Heart left ventricle (tissue), 16 donors: ENCODE measurements around the gene CCS. TPM values are rescaled to one million over a fixed set of nuclear protein-coding genes. Genes with fewer than 3 reads are reported as not detected.

Experiments used
- ATAC-seq, 4 donors: fragments of 200-7000 bp; cut with Tn5 transposase; one replicate each; pipeline ENCODE4 v1.9.1; 2020 to 2022; ENCODE audit warnings: moderate library complexity in 4 of 4, mild to moderate bottlenecking in 3 of 4, moderate number of reproducible peaks in 1 of 4
- DNase-seq, 5 donors: peaks; one replicate each; pipeline ENCODE4 v3.0.0-alpha.2; 2020
- H3K27ac ChIP-seq, 12 donors: fragments of 200-600 bp; sonication (generic) in 4 of 12; one replicate each; pipeline versions ENCODE4 v1.5.0 to v1.8.0; 2016 to 2022; ENCODE audit warnings: mild to moderate bottlenecking in 2 of 12
- H3K27me3 ChIP-seq, 9 donors: fragments of 200-600 bp; sonication (generic) in 2 of 9; one replicate each; pipeline versions ENCODE4 v1.5.1 to v1.8.0; 2016 to 2022; ENCODE audit warnings: mild to moderate bottlenecking in 3 of 9
- H3K36me3 ChIP-seq, 9 donors: fragments of 200-600 bp; sonication (generic) in 2 of 9; one replicate each; pipeline versions ENCODE4 v1.5.0 to v1.8.0; 2018 to 2022; ENCODE audit warnings: mild to moderate bottlenecking in 2 of 9
- H3K4me1 ChIP-seq, 12 donors: fragments of 200-600 bp; sonication (generic) in 4 of 12; one replicate each; pipeline versions ENCODE4 v1.5.0 to v1.8.0; 2016 to 2022; ENCODE audit warnings: mild to moderate bottlenecking in 3 of 12
- H3K4me3 ChIP-seq, 12 donors: fragments of 200-600 bp; sonication (generic) in 4 of 12; one replicate each; pipeline versions ENCODE4 v1.5.0 to v1.8.0; 2017 to 2022; ENCODE audit warnings: mild to moderate bottlenecking in 9 of 12, moderate library complexity in 4 of 12
- H3K9me3 ChIP-seq, 12 donors: fragments of 200-600 bp; sonication (generic) in 4 of 12; one replicate each; pipeline versions ENCODE4 v1.5.0 to v1.8.0; 2016 to 2022; ENCODE audit warnings: mild to moderate bottlenecking in 1 of 12
- POLR2A ChIP-seq, 2 donors: fragments of 450-650 bp; IDR thresholded peaks; one replicate each; pipeline ENCODE4 v1.6.1; 2017; ENCODE audit warnings: antibody characterized with exemption in 2 of 2, mild to moderate bottlenecking in 2 of 2, moderate library complexity in 2 of 2
- WGBS, 4 donors: extraction: QIAGEN DNeasy Blood & Tissue Kit in 2 of 4; methylation state at CpG; one replicate each; pipeline versions ENCODE4 v1.1.5 to v1.1.7; 2013 to 2018; 5-methylcytosine and 5-hydroxymethylcytosine counted together
- intact Hi-C, 10 donors: fragments of 100-400 bp; cut with DNase I; formaldehyde crosslinking; loops; one replicate each; pipeline versions ENCODE4 v1.11.1 to v1.14.2; 2022
- polyA plus RNA-seq, 2 donors: library from polyadenylated mRNA; stranded (reverse); fragments of 200-250 nt; gene quantifications; one replicate each; pipeline ENCODE4 v1.2.3, GENCODE V29; 2013
- total RNA-seq, 9 donors: library from RNA; depleted of rRNA in 2 of 9; stranded (reverse); fragments of >200 nt in 2 of 9; fragmentation: NEBNext Ultra II Directional in 3 of 9; extraction: Animal tissue kit (Norgen Biotek cat#: 25700) in 3 of 9; gene quantifications; one replicate each; pipeline versions ENCODE4 v1.1.0 to v1.2.4, GENCODE V29; 2016 to 2023
- TF ChIP-seq, protein P1 (sequence below), 12 donors: fragments of 200-600 bp; sonication (generic) in 4 of 12; IDR thresholded peaks; one replicate each; pipeline versions ENCODE4 v1.5.0 to v1.8.0; 2018 to 2022; ENCODE audit warnings: antibody characterized with exemption in 12 of 12, mild to moderate bottlenecking in 5 of 12
- donor health status: ischemic (EF 13 %, LVEDD 7.1; RV severe dilation, severe dysfunction).
- donor health status: healthy with polysubstance abuse.
- donor health status: DM: no; HTN: yes; CAD: no.
- donor health status: DM: no; HTN: no; CAD: no.
- donor health status: ischemic (EF 25% LVEDD 6.9; RV normal size, moderate dysfunction).
- donor health status: ischemic (EF 25% LVEDD 5.7; RV mildly dilated, moderate dysfunction).
- donor health status: healthy.
- donor health status: DM: yes; HTN: yes; CAD: no.
- donor health status: ischemic (EF 35%, LVEDD 5.7; RV mildly dilated, moderate dysfunction).
- donor health status: nonischemic (EF 11% LVEDD 7.7; RV severe dilation, severe dysfunction).
- donor health status: DM: yes; HTN: yes; CAD: no.
- donor health status: PGD.
- donor health status: ischemic (EF 29% LVEDD 5.4; RV normal size, mild dysfunction).
- donor health status: nonischemic (EF 23%, LVEDD 6.1; RV moderate dilation, normal function).

CCS gene
- total and polyA plus RNA-seq, 11 donors: 13.9 to 41.1 (median 20.1) TPM

DNA sequence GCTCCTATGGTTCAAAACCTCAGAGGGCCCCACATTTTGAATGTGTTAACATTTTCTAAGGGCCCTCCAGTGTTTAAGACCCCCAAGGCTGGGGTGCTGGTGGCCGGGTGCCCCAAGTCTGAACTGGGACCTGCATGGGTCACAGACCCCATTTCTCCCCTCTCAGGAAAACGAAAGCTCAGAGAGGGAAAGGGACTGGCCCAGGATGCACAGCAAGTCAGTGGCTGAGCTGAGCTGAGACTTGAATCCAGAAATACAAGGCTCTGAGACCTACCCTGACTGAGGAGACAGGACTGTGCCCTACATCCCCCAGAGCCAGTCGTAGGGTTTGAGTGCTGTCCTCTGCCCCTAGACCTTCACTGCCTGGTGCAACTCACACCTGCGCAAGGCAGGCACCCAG is 42.1 kb upstream of the CCS start:
- H3K27me3 ChIP-seq: no peaks in the 10 kb centered on the region
- peaks cover 0 to 11% (median 7%) of the 10 kb centered on the region in 12 donors for H3K4me1 ChIP-seq
- intact Hi-C loops: no loop called here
- no peak for DNase-seq
- H3K9me3 ChIP-seq: no peaks in the 10 kb centered on the region
- no peak overlapping the region for H3K4me3 ChIP-seq
- H3K36me3 ChIP-seq: no peaks in the 10 kb centered on the region
- TF ChIP-seq, protein P1, sequence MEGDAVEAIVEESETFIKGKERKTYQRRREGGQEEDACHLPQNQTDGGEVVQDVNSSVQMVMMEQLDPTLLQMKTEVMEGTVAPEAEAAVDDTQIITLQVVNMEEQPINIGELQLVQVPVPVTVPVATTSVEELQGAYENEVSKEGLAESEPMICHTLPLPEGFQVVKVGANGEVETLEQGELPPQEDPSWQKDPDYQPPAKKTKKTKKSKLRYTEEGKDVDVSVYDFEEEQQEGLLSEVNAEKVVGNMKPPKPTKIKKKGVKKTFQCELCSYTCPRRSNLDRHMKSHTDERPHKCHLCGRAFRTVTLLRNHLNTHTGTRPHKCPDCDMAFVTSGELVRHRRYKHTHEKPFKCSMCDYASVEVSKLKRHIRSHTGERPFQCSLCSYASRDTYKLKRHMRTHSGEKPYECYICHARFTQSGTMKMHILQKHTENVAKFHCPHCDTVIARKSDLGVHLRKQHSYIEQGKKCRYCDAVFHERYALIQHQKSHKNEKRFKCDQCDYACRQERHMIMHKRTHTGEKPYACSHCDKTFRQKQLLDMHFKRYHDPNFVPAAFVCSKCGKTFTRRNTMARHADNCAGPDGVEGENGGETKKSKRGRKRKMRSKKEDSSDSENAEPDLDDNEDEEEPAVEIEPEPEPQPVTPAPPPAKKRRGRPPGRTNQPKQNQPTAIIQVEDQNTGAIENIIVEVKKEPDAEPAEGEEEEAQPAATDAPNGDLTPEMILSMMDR (IDR thresholded peaks at IDR 0.05): no peak
- WGBS, 4 donors: 82 to 89% (median 86%) methylated on average over 4 of the region's 4 CpGs
- ATAC-seq: no peak
- no peak overlapping the region for H3K27ac ChIP-seq

DNA sequence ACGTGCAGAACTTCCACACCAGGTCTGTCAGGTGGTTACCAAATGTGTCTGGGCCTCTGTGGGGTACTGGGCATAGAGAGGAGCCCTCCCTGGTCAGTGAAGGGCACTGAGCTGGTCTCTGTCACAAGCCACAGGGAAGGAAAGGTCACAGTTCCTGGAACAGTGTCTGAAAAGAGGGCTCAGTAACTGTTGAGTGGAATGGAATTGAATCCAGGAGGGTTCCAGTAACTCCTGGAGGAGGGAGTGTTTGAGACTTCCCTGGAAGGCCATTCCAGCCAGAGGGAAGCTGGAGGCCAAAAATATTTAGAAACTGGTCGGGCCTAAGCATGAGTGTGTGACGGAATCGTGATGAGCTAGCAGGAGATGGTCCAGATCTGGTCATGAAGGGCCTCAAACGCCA is 38.4 kb upstream of the CCS start:
- Histone ChIP-seq H3K9me3 (no peaks in the 10 kb centered on the region), H3K4me1 (peaks cover 0 to 8% (median 6%) of the 10 kb centered on the region in 12 donors), H3K27ac (no peak overlapping the region), H3K36me3 (no peaks in the 10 kb centered on the region), H3K27me3 (peaks cover 0 to 19% (median 3%) of the 10 kb centered on the region in 9 donors), H3K4me3 (no peak overlapping the region)
- intact Hi-C loops: no loop called here
- WGBS, 4 donors: 78 to 80% (median 78%) methylated on average over 5 of the region's 5 CpGs
- no peak for ATAC-seq
- no peak for DNase-seq
- TF ChIP-seq POLR2A (IDR thresholded peaks at IDR 0.05): no peak
- TF ChIP-seq, protein P1 (IDR thresholded peaks at IDR 0.05): no peak

DNA sequence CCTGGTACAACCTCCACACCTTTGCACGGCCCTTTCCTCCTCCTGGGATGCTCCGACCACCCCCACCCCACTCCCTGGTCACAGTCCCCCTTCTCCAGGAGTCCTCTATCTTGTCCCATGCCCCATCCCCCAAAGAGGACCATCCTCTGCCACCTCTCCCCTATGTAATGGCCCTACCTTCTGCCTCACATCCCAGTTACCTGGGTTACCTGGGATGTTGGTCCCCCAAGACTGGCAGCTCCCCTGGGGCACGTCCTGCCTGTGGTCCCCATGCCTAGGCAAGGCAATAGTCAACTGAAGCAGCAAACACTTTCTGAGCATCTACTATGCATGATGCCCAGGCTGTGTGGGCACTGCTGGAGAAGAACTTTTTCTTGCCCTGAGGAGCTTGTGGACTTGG is 37.6 kb upstream of the CCS start:
- intact Hi-C loops: no loop called here
- H3K27me3 ChIP-seq: peaks cover 0 to 19% (median 3%) of the 10 kb centered on the region in 9 donors

DNA sequence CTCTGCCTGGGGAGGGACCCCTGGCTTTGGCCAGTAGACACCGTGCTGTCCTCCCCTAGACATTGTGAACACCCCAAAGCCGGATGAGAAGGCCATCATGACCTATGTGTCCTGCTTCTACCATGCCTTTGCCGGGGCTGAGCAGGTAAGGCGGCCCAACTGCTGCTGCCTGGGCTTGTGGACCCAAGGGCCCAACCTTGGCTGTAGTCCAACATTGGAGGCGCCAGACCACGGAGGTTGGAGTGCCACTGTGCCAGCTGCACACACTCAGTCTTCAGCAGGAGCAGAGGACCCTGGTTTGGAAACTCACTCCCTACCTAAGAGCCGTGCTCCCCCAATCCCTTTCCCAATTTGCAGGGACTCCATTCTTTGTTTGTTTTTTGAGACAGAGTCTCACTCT is 36.9 kb upstream of the CCS start:
- WGBS, 4 donors: 73 to 98% (median 81%) methylated on average over 4 to 7 of the region's 7 CpGs
- Histone ChIP-seq H3K4me1 (peaks cover 0 to 8% (median 6%) of the 10 kb centered on the region in 12 donors), H3K36me3 (no peaks in the 10 kb centered on the region), H3K9me3 (no peaks in the 10 kb centered on the region), H3K27ac (no peak overlapping the region), H3K27me3 (peaks cover 0 to 19% (median 3%) of the 10 kb centered on the region in 9 donors), H3K4me3 (no peak overlapping the region)
- ATAC-seq (no peak), DNase-seq (no peak)
- intact Hi-C loops: no loop called here
- TF ChIP-seq, protein P1 (IDR thresholded peaks at IDR 0.05): no peak
- no peak for TF ChIP-seq POLR2A (IDR thresholded peaks at IDR 0.05)

More for the DNA sequence above, 37.6 kb upstream of the CCS start:
- WGBS, 4 donors: 56 to 81% (median 71%) methylated on average over 3 of the region's 3 CpGs
- DNase-seq: no peak
- Histone ChIP-seq H3K27ac (no peak overlapping the region), H3K9me3 (no peaks in the 10 kb centered on the region), H3K4me1 (peaks cover 0 to 8% (median 6%) of the 10 kb centered on the region in 12 donors), H3K36me3 (no peaks in the 10 kb centered on the region), H3K4me3 (no peak overlapping the region)
- no peak for TF ChIP-seq POLR2A (IDR thresholded peaks at IDR 0.05)
- TF ChIP-seq, protein P1 (IDR thresholded peaks at IDR 0.05): no peak
- no peak for ATAC-seq
